ENCODE results near the gene PLCB2. TPM values are rescaled to one million over a fixed set of nuclear protein-coding genes. Genes with fewer than 3 reads are reported as not detected.

PLCB2 gene
- total and polyA plus RNA-seq, 2 experiments from 2014 or later = 9.5 to 13.8 TPM

DNA sequence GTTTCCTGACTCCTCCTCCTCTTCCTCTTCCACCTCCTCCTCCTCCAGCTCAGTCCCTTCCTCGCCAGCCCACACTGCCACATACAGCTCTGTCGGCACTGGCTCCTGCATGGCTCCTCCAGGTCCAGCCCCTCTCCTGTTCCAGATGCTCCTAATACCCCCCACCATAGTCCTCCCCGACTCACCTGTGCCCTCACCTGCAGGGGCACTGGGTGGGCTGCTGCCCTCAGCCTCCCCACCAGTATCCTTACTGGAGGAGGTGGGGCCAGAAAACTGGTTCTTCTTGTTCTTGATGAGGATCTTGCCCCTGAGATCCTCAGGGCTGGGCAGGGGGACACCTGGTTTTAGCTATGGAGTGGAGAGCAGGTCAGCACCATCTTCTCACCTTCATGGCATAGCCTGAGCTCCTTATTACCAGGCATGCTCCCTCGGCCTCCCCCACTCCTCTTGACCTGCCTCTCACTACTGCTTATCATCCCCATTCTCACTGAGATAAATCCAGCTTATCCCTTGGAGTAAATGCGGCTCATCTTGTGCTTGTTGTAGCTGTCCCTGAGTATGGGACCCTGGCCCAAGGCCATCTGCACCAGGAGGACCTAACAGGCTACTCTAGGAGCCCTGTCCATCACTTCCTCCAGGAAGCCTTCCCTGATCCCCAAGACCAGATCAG lies 11.0 kb downstream of the PLCB2 start:
- TF ChIP-seq STAT1 (IDR thresholded peaks at IDR 0.05; ENCODE audit: unreplicated experiment) (no peak), JUNB (IDR thresholded peaks at IDR 0.05; ENCODE audit: unreplicated experiment) (no peak), ZNF114 (CRISPR knock-in tag; IDR thresholded peaks at IDR 0.05) (no peak), NANOG (IDR thresholded peaks at IDR 0.05; ENCODE audit: borderline replicate concordance) (no peak), EZH2phosphoT487 (IDR thresholded peaks at IDR 0.05; ENCODE audit: unreplicated experiment) (no peak)
- TF ChIP-seq, protein P1, sequence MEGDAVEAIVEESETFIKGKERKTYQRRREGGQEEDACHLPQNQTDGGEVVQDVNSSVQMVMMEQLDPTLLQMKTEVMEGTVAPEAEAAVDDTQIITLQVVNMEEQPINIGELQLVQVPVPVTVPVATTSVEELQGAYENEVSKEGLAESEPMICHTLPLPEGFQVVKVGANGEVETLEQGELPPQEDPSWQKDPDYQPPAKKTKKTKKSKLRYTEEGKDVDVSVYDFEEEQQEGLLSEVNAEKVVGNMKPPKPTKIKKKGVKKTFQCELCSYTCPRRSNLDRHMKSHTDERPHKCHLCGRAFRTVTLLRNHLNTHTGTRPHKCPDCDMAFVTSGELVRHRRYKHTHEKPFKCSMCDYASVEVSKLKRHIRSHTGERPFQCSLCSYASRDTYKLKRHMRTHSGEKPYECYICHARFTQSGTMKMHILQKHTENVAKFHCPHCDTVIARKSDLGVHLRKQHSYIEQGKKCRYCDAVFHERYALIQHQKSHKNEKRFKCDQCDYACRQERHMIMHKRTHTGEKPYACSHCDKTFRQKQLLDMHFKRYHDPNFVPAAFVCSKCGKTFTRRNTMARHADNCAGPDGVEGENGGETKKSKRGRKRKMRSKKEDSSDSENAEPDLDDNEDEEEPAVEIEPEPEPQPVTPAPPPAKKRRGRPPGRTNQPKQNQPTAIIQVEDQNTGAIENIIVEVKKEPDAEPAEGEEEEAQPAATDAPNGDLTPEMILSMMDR (conservative IDR thresholded peaks at IDR 0.05; ENCODE audit: low read depth in 2 of 2) = no peak
- TF ChIP-seq, protein P2, sequence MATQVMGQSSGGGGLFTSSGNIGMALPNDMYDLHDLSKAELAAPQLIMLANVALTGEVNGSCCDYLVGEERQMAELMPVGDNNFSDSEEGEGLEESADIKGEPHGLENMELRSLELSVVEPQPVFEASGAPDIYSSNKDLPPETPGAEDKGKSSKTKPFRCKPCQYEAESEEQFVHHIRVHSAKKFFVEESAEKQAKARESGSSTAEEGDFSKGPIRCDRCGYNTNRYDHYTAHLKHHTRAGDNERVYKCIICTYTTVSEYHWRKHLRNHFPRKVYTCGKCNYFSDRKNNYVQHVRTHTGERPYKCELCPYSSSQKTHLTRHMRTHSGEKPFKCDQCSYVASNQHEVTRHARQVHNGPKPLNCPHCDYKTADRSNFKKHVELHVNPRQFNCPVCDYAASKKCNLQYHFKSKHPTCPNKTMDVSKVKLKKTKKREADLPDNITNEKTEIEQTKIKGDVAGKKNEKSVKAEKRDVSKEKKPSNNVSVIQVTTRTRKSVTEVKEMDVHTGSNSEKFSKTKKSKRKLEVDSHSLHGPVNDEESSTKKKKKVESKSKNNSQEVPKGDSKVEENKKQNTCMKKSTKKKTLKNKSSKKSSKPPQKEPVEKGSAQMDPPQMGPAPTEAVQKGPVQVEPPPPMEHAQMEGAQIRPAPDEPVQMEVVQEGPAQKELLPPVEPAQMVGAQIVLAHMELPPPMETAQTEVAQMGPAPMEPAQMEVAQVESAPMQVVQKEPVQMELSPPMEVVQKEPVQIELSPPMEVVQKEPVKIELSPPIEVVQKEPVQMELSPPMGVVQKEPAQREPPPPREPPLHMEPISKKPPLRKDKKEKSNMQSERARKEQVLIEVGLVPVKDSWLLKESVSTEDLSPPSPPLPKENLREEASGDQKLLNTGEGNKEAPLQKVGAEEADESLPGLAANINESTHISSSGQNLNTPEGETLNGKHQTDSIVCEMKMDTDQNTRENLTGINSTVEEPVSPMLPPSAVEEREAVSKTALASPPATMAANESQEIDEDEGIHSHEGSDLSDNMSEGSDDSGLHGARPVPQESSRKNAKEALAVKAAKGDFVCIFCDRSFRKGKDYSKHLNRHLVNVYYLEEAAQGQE (IDR thresholded peaks at IDR 0.05; ENCODE audit: unreplicated experiment) = no peak
- TF ChIP-seq, protein P3, sequence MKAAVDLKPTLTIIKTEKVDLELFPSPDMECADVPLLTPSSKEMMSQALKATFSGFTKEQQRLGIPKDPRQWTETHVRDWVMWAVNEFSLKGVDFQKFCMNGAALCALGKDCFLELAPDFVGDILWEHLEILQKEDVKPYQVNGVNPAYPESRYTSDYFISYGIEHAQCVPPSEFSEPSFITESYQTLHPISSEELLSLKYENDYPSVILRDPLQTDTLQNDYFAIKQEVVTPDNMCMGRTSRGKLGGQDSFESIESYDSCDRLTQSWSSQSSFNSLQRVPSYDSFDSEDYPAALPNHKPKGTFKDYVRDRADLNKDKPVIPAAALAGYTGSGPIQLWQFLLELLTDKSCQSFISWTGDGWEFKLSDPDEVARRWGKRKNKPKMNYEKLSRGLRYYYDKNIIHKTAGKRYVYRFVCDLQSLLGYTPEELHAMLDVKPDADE (IDR thresholded peaks at IDR 0.05) = no peak
- H3K27me3 ChIP-seq (ENCODE audit: insufficient read depth) = peaks cover 20% of the 10 kb centered on the region
- no peak overlapping the region for H3K27ac ChIP-seq (ENCODE audit: low read depth)
- no peak overlapping the region for H3K27ac Mint-ChIP-seq
- no peaks in the 10 kb centered on the region for H3K9me2 ChIP-seq (ENCODE audit: insufficient read depth)
- peaks cover 15% of the 10 kb centered on the region for H3K9me3 Mint-ChIP-seq
- peaks cover 12% of the 10 kb centered on the region for H3K36me3 Mint-ChIP-seq (ENCODE audit: low read depth)
- DNase-seq (ENCODE audit: low spot score) = no peak
- H3K4me3 Mint-ChIP-seq = no peak overlapping the region
- peaks cover 4% of the 10 kb centered on the region; the same call in 1 of the 2 replicates for H3K4me1 ChIP-seq (ENCODE audit: insufficient read depth)
- ATAC-seq = no peak
- no peak overlapping the region for H3K4me2 ChIP-seq
- H3F3A ChIP-seq (replicated peaks; ENCODE audit: low read depth) = no peaks in the 10 kb centered on the region
- no peak overlapping the region for H3K4me3 ChIP-seq
- H3K79me2 ChIP-seq (replicated peaks; ENCODE audit: insufficient read depth) = no peaks in the 10 kb centered on the region
- H3K36me3 ChIP-seq (ENCODE audit: insufficient read depth) = no peaks in the 10 kb centered on the region
- H2AFZ ChIP-seq = no peak overlapping the region
- H3K27me3 Mint-ChIP-seq (ENCODE audit: insufficient read depth, low read depth, poor library complexity) = peaks cover 35% of the 10 kb centered on the region
- H3K4me1 Mint-ChIP-seq = peaks cover 27% of the 10 kb centered on the region
- H4K20me1 ChIP-seq (replicated peaks; ENCODE audit: insufficient read depth) = no peaks in the 10 kb centered on the region

Measured in GM23338 (cell line).